ENCODE results near the gene AHNAK.
"Not testable (repeated sequence)": the region's sequence is repeated elsewhere in the genome, so short reads cannot be mapped to it uniquely, and the experiment has no call there.

The AHNAK gene

DNA sequence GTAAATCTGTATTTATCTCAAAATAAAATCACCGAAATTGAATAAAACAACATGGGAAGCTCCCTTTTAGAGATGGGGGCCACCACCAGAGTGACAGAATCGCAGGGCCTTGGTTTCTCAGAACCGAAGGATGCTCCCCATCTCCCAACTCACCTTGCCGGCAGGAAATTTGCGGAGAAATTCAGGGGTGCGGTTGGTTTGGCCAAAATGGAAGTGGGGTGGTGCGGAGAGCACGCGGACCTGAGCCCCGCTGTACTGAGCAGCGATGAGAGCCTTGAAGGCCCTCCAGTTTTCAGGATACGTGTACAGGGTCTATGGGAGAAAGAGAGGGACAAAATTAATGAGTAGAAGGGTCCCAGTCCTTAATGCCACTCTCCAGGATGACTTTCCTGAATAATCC lies 25.8 kb upstream of the AHNAK start:
- DNase-seq (ENCODE audit: low read depth in 3 of 3), result no peak

DNA sequence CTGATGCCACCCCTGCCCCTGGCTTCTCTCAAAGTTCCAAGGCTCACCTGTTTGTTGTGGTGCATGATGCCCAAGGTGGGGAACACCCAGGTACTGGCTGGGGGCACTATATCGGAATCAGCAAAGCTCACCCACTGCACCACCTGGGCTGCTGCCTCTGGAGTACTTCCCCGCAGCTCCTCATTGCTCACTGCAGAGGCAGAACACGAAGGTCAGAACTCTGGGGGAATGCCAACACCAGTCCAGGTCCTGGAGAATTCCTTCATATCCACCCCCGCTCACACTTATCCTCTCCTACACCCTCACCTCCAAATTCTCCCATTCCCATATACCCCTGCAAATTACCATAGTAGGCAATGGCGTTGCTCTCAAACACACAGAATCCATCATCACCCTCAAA lies 24.9 kb upstream of the AHNAK start:
- DNase-seq (ENCODE audit: low read depth in 3 of 3), result not testable (repeated sequence)

DNA sequence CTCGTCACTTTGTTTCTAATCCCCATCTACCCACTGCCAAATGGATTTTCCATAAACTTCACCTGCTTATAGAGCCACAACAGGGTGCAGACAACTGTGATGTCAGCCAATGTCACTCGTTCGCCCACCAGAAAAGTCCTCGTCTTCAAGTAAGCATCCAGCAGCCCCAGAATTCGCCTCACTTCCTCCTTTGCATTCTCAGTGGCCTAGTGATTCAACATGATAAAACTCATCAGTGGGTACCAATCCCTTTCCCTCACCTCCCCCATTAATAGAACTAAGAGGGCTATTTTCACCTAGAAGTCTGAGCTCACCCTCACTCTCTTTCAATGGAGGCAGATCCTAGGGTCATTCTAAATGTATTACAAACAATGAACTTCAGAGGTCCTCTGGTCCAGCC lies 24.3 kb upstream of the AHNAK start:
- DNase-seq (ENCODE audit: low read depth in 3 of 3), result not testable (repeated sequence)

DNA sequence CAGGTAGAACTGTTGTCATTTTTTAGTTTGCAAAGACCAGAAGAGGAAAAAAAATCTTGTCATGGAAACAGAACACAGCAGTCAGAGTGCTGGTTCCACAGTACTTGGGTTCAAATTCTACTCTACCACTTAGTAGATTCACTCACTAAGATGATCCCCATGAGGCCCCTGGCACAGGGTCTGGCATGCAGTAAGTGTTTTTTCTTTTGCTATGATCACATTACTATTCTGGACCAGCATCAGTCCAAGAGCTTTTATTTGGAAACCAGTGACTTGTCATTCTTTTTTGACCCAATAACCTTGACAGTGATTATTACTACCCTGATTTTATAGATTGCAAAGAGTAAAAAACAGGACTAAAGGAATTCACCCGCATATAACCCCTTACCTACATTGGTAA lies 23.0 kb upstream of the AHNAK start:
- DNase-seq (ENCODE audit: low read depth in 3 of 3), result no peak

DNA sequence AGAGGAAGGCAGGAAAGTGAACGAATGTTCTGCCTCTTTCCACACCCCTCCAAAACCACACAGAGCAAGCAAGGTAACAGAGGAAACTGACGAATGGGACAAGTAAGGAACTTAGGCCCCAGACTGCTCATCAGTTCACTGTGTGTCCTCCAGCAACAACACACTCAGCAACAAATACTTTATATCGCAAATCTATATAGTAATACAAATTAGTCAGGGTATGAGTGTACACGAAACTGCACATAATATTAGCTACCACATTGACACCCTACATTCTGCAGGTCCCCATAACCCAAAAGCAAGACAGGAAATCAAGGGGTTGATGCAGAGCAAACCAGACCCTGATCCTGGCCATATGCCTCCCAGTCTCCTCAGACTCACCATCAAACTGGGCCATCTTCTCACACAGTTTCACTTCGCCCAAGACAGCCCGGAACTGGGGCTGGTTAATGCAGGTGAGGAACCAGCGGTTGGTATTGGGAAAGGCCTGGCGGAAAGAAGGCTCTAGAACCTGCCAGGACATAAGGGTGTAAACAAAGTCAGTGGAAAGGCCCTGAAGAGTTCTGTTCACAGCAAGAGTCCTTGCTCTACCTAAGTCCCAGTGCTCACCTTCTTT lies 20.5 kb upstream of the AHNAK start:
- no peak for DNase-seq (ENCODE audit: low read depth in 3 of 3)

DNA sequence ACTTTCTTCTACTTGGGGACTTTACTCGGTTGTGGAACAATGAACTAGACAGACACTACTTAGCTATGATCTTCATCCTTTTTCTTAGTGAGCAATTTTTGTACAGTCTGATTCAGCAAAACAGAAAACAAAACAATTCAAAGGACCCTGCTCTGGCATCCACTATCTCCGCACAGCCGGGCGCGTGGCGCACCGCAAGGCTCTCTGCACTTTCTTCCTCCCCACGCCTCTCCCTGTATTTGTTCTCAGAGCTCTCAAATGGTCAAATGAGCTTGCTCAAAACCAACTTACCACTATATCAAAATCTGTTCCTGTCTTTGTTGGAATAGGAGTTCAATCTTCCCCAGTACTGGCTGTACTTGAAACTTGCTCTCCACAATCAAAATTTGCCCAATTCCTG lies 19.6 kb upstream of the AHNAK start:
- DNase-seq (ENCODE audit: low read depth in 3 of 3), result no peak

DNA sequence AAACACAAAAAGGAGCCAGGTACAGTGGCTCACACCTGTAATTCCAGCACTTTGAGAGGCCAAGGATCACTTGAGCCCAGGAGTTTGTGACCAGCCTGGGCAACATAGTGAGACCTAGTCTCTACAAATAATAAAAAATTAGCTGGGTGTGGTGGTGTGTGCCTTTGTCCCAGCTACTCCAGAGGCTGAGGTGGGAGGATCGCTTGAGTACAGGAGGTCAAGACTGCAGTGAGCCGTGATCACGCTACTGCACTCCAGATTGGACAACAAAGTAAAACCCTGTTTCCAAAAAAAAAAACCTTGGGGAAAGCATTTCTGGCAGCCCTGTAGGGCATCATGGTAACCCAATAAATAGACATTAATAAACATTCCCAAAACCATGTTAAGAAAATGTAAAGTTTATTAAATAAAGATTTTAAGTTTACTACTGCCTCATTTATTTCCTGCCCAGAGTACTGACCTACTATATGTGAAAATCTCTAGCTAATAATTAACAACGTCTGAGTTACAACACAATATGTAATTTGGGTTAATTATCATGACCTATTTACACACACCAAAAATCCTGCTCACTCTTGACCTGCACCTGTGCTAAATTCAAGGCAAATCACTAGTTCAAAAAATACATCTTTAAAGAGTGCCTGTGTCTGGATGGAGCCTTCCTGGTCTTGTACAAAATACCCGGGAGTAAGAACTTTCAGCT lies 18.6 kb upstream of the AHNAK start:
- DNase-seq (ENCODE audit: low read depth in 3 of 3), result no peak

DNA sequence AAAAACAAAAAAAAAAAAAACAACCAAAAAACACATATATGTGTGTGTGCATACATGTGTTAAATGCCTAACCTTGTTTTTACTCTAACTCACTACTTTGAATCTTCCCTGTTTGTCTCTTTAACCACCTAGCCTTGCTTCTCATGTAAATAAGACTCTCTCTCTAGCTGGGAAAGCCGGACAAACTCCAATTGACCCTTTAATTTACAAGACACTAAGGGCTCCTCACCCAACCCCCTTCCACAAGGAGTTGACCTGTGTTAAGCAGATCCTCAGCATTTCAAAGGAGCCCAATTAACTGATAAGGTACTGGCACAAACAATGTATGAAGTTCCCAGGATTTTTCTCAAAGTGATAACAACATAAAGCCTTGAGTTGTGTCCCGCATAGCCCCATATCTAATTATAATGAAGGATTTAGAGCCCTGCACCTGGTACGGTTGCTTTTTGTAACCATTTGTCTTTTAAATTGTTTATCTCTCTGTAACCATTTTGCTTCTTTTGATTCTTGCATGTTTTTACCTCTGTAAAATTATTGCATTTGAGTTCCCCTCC lies 15.1 kb upstream of the AHNAK start:
- not testable (repeated sequence) for DNase-seq (ENCODE audit: low read depth in 3 of 3)

DNA sequence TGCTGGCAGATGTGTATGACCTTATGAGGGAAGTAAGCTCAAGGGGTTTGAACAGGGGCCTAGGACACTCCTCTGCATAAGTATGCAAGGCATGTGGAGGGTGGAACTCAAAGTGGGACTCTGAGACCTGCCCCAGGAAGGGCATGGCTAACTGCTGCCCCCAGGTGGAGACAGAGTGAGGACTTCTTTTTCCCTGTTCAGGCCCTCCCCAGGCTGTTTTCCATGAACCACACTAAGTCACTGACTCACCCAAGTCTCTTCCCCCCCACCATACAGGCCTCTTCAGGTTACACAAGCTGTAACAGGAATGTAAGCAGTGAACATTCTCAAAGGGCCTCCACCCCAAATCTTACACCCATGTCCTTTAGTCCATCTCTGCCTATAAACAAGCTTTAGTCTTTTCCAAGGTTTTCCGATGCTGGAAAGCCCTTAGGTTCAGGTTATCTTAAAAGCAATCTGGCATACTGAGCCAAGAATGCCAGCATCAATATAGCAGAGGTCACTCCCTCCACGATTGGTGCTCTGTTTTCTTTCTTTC lies 14.0 kb upstream of the AHNAK start:
- DNase-seq (ENCODE audit: low read depth in 3 of 3), result no peak

DNA sequence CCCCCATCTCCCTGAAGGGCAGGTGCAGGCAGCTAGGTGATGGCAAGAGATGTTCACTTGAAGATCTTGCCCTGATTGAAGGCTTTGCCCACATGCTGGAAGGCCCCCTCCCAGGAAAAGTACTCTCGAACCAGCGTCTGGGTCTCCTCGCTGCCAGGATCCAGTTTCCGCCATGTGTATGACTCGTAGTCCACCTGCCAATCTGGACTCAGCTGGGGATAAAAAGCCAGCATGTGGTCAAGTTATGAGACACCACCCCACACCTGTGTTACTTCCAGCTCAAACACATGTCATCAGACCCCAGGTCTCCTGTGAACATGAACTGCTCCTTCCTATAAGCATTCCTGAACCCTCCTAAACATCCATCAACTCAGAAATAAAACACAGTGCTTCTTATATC lies 13.0 kb upstream of the AHNAK start:
- not testable (repeated sequence) for DNase-seq (ENCODE audit: low read depth in 3 of 3)

DNA sequence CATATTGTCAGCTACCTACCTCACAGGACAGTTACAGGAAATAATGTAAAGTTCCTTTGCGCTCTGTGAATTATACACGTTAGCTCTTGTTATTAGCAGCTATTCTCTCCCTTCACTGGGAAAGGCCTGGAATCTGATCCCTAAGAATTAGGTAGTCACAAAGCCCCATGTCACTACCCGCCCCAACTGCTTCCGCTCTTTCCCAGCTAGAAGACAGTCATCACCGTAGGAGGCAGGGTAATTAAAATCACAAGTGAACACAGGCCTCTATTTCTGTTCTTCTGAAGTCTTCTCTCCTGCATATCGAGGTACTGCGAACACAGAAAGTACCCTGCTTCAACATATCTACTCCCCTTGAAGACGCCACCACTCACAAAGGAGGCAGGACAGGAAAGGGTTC lies 12.6 kb upstream of the AHNAK start:
- DNase-seq (ENCODE audit: low read depth in 3 of 3), result no peak

DNA sequence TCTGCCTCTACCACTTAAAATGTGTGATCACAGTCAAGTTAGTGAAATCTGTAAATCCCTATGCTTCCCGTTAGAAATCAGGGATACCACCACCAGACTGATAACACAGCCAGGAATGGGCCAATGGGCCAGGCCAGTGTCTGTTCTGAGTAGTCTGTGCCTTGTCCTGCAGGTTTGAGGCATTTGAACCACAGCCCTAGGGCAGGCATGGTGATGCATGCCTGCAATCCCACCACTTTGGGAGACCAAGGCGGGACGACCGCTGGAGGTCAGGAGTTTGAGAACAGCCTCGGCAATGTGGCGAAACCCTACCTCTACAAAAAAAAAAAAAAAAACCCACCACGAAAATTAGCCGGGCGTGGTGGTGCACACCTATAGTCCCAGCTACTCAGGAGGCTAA lies 12.1 kb upstream of the AHNAK start:
- no peak for DNase-seq (ENCODE audit: low read depth in 3 of 3)

DNA sequence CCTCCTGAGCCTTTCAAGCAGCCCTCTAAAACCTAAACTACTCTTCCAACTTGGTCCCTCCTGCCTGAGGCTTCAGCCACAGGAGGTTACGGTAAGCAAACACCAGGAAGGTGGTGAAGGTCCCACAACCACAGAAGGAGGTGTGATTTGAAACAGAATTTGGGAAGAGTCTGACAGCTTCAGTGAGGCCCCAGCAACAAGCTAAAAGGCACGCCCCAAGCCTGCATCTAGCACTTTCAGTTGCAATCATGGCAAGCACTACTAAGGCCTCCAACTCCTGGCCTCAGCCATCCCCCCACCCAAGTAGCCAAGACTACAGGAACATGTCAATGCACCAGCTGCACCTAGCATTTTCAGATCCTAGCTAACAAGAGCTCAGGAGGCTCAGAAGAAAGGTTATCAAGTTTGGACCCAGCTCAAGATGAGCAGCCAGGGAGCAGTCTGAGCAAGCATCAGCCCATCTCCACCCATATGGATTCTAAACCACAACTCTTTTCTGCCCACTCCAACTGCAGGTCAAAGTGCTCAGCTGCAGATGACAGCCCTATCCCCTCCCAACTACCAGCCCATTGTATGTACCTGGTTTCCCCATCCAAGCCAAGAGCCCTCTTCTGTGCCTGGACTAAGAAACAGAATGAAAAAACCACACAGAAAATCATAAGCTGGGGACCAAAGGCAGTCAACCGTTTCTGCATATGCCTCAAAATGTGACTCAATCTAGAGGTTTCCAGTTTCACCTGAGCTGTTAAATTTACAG lies 10.4 kb upstream of the AHNAK start:
- no peak for DNase-seq (ENCODE audit: low read depth in 3 of 3)

DNA sequence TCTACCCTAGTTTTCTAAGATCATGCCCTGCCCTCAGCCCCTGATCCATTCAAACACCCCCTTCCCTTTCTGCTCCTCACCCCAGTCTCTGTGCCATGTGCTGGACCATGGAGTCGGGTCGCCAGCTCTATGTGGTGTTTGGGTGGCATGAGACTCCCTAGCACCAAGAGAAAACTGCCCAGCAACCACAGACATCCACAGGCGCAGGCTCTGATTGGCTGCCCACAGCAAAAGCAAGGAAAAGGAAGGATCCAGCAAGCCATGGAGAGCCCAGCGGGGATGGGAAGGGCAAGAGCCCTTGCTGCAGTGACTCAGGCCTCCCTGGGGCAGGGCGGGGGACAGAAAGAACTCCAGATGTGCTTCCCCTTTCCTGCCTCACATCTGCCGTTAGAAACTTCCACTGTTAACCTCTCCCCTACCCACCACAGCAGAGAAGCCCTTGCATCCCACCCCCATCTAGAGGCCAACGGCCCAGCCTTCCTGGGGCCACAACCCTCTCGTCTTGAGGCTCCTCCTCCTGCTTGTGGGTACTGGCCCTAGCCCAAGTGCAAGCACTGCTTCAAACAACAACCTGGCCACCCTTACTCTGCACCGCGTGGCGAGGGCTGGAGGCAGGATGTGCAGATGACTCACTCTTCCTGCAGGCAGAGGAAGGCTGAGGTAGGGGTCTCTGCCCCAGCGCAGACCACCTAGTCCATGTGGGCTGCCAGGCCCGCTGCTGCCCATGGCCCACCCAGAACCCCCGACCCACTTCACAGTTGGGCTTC lies 9.7 kb upstream of the AHNAK start:
- peak in 1 of 3 donors; percentile 75 for DNase-seq (ENCODE audit: low read depth in 3 of 3)

DNA sequence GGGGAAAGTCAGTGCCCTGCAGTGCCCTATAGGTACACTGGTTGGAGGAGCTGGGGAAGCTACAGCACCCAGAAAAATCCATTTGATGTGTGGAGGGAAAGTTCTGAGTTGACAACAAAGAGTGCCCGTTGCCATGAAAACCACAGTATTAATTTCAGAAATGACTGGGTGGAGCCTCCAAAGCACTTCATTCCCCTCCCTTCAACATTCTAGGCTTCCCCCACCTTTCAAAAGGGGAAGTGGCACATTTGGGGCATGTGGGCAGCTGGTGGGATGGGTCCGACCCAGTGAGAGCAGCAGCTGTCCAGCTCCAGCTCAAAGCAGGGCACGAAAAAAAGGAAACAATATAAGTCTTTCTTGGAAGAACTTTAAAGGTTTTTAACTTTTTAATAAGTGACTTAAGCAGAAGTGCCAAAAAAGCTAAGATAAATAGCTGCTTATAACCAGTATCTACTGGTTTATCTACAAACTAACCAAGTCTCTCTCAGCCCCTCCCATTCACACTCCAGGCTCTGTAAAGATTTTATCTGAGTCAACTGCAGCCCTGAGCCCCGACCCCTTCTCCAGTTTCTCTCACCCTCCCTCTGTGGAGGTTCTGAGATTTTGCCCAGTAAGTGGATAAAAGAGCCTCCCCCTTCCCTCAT lies 9.0 kb upstream of the AHNAK start:
- no peak for DNase-seq (ENCODE audit: low read depth in 3 of 3)

DNA sequence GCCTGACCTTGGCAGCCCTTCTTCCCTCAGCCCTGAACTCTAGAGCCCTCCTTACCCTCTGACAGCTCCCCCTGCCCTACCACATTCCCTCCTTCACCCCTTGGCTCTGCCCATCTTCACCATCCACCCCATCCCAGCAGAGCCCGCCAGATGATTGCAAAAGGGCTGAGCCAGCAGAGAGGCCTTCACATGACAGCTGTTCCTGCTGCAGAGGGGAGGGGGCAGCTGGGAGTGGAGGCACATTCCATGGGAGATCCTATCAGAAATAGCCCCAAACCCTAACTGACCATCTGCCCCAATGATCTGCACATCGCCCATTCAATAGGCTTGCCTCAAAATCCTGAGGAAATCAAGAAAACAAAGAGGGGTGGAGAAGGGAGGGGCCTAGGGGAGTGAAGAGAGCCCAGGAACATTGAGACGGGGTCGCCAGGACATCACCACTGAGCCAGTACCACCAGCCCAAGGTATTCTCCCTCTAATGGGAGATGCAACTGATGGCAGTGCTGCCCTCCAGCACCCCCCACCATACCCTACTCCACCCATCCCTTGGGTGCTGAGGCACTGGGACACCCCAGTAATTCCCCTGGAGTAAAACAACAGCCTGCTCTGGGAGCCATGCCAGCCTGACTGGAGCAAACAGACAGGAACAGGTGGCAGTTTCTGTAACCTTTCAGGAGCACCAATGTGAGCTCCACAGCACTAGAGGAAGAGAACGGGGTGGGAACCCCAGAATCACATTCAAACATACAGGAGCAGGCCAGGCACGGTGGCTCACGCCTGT lies 8.0 kb upstream of the AHNAK start:
- DNase-seq (ENCODE audit: low read depth in 3 of 3), result no peak

DNA sequence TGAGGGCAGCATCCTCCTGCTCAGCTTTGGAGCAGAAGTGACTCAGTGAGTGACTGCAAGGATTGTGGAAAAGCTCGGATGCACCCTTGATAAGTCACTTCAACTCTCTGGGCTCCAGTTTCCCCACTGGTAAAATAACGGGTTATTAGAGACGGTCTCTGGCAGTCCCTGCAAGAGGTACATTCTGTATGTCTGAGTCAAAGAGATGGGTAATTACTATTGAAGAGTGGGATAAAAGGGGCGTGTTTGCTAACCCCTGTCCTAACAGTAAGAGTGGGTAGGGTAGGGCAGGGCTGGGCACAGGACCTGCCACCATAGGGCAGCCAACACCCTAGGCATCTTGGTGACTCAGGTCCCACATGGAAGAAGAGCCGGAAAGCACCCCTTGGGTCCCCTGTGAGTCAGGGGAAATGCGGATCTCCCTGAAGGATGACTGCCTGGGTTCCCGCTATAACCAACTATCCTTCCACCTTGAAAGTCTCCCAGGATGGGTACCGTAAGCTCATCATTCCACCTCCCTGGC lies 7.3 kb upstream of the AHNAK start:
- DNase-seq (ENCODE audit: low read depth in 3 of 3), result no peak

DNA sequence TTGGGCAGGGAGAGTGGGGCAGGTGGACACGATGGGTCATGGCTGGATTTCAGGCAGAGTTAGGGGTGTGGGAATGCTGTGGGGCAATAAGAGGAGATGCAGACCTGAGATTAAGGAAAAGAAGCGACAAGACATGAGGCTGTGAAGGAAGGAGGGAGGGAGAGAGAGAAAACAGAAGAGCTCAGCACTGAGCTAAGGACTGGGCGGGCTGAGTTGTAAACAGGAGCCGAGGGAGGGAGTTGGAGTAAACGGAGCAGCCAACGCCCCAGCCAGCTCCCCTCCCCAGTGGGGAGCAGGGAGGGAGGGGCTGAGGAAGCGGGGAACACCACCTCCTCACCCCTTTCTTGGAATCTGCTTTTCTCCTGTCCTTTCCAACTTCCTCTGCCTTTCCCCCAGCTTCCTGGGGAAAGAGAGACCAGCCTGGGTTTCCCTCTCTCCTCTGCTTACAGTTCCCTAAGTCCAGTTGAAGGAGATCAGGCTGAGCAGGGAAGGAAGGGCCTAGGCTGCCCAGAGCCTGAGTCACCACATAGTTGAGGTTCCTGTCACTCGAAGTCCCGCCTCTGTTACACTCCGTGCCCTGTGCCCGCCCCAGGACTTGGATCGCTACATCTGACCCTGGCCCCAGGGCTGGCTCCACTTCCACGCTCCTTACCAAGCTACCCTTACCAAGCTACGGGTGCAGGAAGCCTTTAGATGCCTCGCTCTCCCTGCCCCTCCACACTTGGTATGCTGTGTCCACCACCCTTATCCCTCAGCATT lies 6.7 kb upstream of the AHNAK start:
- DNase-seq (ENCODE audit: low read depth in 3 of 3), result no peak

DNA sequence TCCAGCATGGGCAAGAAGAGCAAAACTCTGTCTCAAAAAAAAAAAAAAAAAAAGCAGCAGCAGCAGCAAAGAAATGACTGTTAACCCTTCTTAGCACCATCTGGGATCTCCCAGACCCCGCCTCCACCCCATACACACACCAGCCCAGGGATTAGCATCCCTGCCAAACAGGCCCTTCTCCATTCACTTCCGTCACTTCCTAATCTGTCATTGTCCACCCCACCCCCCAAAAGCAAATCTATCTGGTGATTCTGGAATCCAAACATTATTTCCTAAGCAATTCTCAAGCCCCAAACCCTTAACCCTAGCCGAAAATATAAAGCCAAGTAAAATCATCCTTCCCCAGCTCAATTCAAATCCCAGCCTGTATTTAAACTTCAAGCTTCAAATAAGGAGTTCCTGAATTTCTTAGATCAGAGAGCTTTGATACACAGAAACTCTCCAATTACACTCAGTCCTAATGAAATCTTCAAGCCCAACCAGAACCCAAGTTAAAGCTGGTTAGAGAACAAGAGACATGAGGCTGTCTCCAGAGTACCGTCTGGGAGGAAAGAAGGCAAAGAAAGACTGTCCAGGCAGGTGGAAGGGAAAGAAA lies 6.0 kb upstream of the AHNAK start:
- DNase-seq (ENCODE audit: low read depth in 3 of 3), result no peak

Data from stimulated activated CD4-positive, alpha-beta T cell treated with anti-CD3 and anti-CD28 coated beads, TNF-alpha, amount 100 ng/mL, for 48 hours (primary cell).